CD4-positive, CD25-positive, alpha-beta regulatory T cell (primary cell): ENCODE data around the gene VWA8. TPM values are rescaled to one million over a fixed set of nuclear protein-coding genes. Genes with fewer than 3 reads are reported as not detected.
"Not testable (repeated sequence)": the region's sequence is repeated elsewhere in the genome, so short reads cannot be mapped to it uniquely, and the experiment has no call there.

ENCODE experiments used
- ATAC-seq, 2 donors: fragments of 150-1000 bp; cut with Tn5 transposase; one replicate each; pipeline ENCODE4 v1.10.0; 2021; ENCODE audit warnings: low read depth in 2 of 2, moderate number of reproducible peaks in 2 of 2, moderate library complexity in 1 of 2
- DNase-seq, 3 donors: peaks; one replicate each; pipeline versions ENCODE4 v3.0.0 to v3.0.0-alpha.2; 2012 to 2022; ENCODE audit warnings: mixed read lengths in 1 of 3
- H3K27ac ChIP-seq: one replicate; pipeline ENCODE4 v1.7.0; 2013; ENCODE audit warnings: mild to moderate bottlenecking, low read length; ENCODE audit not compliant: insufficient read depth, poor library complexity, severe bottlenecking
- H3K27me3 ChIP-seq: one replicate; pipeline ENCODE4 v1.7.0; 2013; ENCODE audit warnings: low read length; ENCODE audit not compliant: control insufficient read depth, insufficient read depth
- H3K36me3 ChIP-seq: one replicate; pipeline ENCODE4 v1.7.0; 2013; ENCODE audit warnings: mild to moderate bottlenecking, low read length, moderate library complexity; ENCODE audit not compliant: control insufficient read depth, insufficient read depth
- H3K4me1 ChIP-seq: 2 replicates; pipeline ENCODE4 v1.7.0; 2013; ENCODE audit warnings: mild to moderate bottlenecking, low read length; ENCODE audit not compliant: insufficient read depth, control insufficient read depth, poor library complexity, severe bottlenecking
- H3K4me3 ChIP-seq: one replicate; pipeline ENCODE4 v1.7.0; 2013; ENCODE audit warnings: low read depth, mild to moderate bottlenecking, low read length, moderate library complexity
- H3K9me3 ChIP-seq, 2 experiments: 1 replicate in 1 of 2; 2 replicates in 1 of 2; pipeline ENCODE4 v1.7.0; 2013; ENCODE audit warnings: low read length in 2 of 2, mild to moderate bottlenecking in 1 of 2, moderate library complexity in 1 of 2; ENCODE audit not compliant: control insufficient read depth in 2 of 2
- H3K27ac Mint-ChIP-seq, 3 donors: one replicate each; pipeline ENCODE4 v1.8.0; 2020 to 2022; ENCODE audit warnings: mild to moderate bottlenecking in 3 of 3, mixed read lengths in 3 of 3, moderate library complexity in 2 of 3
- H3K27me3 Mint-ChIP-seq: one replicate; pipeline ENCODE4 v1.8.0; 2022; ENCODE audit warnings: mild to moderate bottlenecking, mixed read lengths
- H3K36me3 Mint-ChIP-seq: one replicate; pipeline ENCODE4 v1.8.0; 2020; ENCODE audit warnings: mixed read lengths
- H3K4me1 Mint-ChIP-seq, 4 donors: one replicate each; pipeline ENCODE4 v1.8.0; 2020 to 2022; ENCODE audit warnings: mixed read lengths in 4 of 4, mild to moderate bottlenecking in 1 of 4
- H3K4me3 Mint-ChIP-seq, 4 donors: one replicate each; pipeline ENCODE4 v1.8.0; 2020 to 2022; ENCODE audit warnings: mild to moderate bottlenecking in 4 of 4, mixed read lengths in 4 of 4, moderate library complexity in 3 of 4
- H3K9me3 Mint-ChIP-seq, 7 donors: one replicate each; pipeline ENCODE4 v1.8.0; 2020 to 2022; ENCODE audit warnings: mixed read lengths in 7 of 7, mild to moderate bottlenecking in 3 of 7, moderate library complexity in 2 of 7
- polyA plus RNA-seq, 4 donors: library from polyadenylated mRNA; unstranded; fragments of 300-500 nt; fragmentation: Illumina TruSeq; gene quantifications; one replicate each; pipeline ENCODE4 v1.2.3, GENCODE V29; 2021
- total RNA-seq: library from RNA; stranded (reverse); gene quantifications from one replicate; pipeline ENCODE4 v1.2.3, GENCODE V29; 2022

VWA8 gene
- total and polyA plus RNA-seq, 5 donors from 2014 or later, result 4.0 to 22.8 (median 4.5) TPM

DNA sequence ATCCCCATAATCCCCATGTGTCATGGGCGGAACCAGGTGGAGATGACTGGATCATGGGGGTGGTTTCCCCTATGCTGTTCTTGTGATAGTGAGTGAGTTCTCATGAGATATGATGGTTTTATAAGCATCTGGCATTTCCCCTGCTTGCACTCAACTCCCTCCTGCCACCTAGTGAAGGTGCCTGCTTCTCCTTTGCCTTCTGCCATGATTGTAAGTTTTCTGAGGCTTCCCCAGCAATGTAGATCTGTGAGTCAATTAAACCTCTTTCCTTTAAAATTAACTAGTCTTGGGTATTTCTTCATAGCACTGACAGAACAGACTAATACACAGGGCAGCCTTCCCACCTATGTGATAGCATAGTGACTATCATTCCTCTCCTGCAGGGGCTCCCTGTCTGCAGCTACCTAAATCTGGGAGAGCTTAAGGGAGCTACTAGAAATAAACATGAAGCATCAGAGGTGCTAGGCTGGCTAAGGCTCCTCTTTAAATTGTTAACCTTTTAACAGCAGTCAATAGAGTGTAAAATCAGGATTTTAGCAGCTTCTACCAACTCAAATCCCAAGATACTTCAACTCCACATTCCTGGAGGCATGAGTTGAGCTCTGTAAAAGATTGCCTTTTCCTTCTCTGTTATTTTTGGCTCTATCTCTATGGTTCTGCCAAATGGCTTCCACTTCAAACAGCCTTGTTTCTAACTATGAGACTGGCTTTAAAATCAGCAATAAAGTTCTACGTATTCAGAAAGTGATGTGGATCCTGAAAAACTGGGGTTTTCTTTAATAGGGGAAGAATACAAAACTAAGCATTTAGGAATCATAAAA, 112.3 kb downstream of the VWA8 start:
- H3K27me3 Mint-ChIP-seq, result no peaks in the 10 kb centered on the region
- DNase-seq, result no peak
- H3K27ac Mint-ChIP-seq, result peak overlapping the region in 1 of 3 donors; percentile 67

DNA sequence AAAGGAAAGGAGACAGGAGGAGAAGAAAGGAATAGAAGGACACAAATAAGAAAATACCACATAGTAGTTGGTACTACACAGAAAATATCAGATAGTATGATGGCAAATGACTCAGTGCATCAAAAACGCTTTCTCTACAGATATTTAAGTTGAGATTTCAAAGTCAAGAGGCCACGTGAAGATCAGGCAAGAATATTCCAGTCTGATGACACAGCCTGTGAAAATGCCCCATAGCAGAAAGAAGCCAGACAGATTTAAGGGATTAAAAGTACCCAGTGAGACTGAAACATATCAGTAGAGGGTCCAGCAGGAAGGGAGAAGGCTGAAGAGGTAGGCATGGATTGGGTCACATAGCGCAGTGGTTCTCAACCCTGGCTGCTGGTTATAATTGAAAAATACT, 113.7 kb downstream of the VWA8 start:
- Histone ChIP-seq H3K27ac (no peak overlapping the region), H3K9me3 (no peaks in the 10 kb centered on the region), H3K27me3 (no peaks in the 10 kb centered on the region), H3K4me1 (no peaks in the 10 kb centered on the region), H3K4me3 (no peak overlapping the region), H3K36me3 (peaks cover 3% of the 10 kb centered on the region)
- H3K9me3 Mint-ChIP-seq, result peaks cover 0 to 3% (median 0%) of the 10 kb centered on the region in 7 donors
- no peak overlapping the region for H3K27ac Mint-ChIP-seq
- peaks cover 52% of the 10 kb centered on the region for H3K36me3 Mint-ChIP-seq
- H3K4me1 Mint-ChIP-seq, result peaks cover 0 to 7% (median 3%) of the 10 kb centered on the region in 4 donors
- no peak for DNase-seq
- ATAC-seq, result no peak
- H3K27me3 Mint-ChIP-seq, result no peaks in the 10 kb centered on the region
- H3K4me3 Mint-ChIP-seq, result no peak overlapping the region

More for the DNA sequence above, 112.3 kb downstream of the VWA8 start:
- Histone ChIP-seq H3K4me3 (no peak overlapping the region), H3K27ac (no peak overlapping the region), H3K27me3 (no peaks in the 10 kb centered on the region), H3K4me1 (no peaks in the 10 kb centered on the region), H3K9me3 (no peaks in the 10 kb centered on the region), H3K36me3 (peaks cover 3% of the 10 kb centered on the region)
- ATAC-seq, result no peak
- Mint-ChIP-seq H3K4me1 (peaks cover 0 to 7% (median 2%) of the 10 kb centered on the region in 4 donors), H3K4me3 (no peak overlapping the region), H3K9me3 (peaks cover 0 to 6% (median 0%) of the 10 kb centered on the region in 7 donors), H3K36me3 (peaks cover 57% of the 10 kb centered on the region)

DNA sequence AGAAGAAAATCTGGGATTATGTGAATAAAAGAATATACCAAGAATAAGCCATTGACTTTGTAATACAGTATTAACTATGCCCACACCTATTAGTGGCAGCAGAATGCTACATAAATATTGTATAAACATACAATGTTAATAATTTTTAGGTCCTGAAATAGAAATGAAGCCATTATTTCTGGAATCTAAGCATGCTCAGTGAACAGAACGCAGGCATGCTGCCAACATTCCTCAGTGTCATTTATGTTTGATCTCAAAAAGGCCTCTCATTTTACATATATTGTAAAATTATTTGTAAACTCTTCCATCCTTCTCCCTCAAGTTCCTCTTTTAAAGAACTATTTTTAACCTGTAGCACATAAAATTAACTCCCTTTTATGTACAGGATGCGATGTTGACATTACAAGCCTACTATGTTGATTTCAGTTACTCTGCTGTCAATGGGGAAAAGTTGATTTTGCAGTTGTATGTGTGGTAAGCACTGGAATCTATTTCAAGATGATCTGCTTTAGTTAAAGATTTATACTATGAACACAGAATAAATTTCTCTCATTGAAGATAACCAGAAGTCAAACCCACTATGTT, 118.8 kb downstream of the VWA8 start:
- H3K4me3 Mint-ChIP-seq, result no peak overlapping the region
- Histone ChIP-seq H3K36me3 (no peaks in the 10 kb centered on the region), H3K4me1 (no peaks in the 10 kb centered on the region), H3K9me3 (no peaks in the 10 kb centered on the region), H3K27me3 (no peaks in the 10 kb centered on the region), H3K4me3 (no peak overlapping the region), H3K27ac (no peak overlapping the region)
- H3K36me3 Mint-ChIP-seq, result peaks cover 45% of the 10 kb centered on the region
- no peaks in the 10 kb centered on the region for H3K27me3 Mint-ChIP-seq
- peaks cover 0 to 5% (median 0%) of the 10 kb centered on the region in 7 donors for H3K9me3 Mint-ChIP-seq
- ATAC-seq (no peak), DNase-seq (no peak)
- H3K27ac Mint-ChIP-seq, result no peak overlapping the region
- peaks cover 0 to 15% (median 8%) of the 10 kb centered on the region in 4 donors for H3K4me1 Mint-ChIP-seq

DNA sequence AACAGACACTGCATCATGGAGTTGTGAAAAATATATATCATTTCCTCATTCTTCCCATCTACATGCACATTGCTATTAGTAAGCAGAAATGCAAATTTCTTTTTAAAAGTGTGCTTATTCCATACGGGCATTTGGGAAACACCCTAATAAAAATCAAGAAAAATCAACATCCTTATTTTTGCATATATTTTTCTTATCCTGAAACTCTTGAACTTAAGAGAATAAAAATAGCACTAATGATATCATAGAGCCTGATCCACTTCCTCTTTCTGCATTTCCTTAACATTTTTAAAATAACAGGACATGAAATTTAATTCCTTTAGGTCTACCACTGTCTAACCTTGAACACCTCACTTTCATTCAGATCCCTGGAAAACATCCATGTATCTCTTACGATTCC, 123.3 kb downstream of the VWA8 start:
- no peak overlapping the region for H3K4me3 ChIP-seq
- H3K4me3 Mint-ChIP-seq, result no peak overlapping the region
- peaks cover 0 to 9% (median 6%) of the 10 kb centered on the region in 4 donors for H3K4me1 Mint-ChIP-seq
- no peaks in the 10 kb centered on the region for H3K27me3 ChIP-seq
- peaks cover 6% of the 10 kb centered on the region for H3K36me3 ChIP-seq
- no peaks in the 10 kb centered on the region for H3K9me3 ChIP-seq
- H3K4me1 ChIP-seq, result no peaks in the 10 kb centered on the region
- H3K36me3 Mint-ChIP-seq, result peaks cover 39% of the 10 kb centered on the region
- H3K27me3 Mint-ChIP-seq, result no peaks in the 10 kb centered on the region
- H3K9me3 Mint-ChIP-seq, result peaks cover 0 to 3% (median 0%) of the 10 kb centered on the region in 7 donors
- ATAC-seq (no peak), DNase-seq (no peak)
- no peak overlapping the region for H3K27ac ChIP-seq
- H3K27ac Mint-ChIP-seq, result no peak overlapping the region

DNA sequence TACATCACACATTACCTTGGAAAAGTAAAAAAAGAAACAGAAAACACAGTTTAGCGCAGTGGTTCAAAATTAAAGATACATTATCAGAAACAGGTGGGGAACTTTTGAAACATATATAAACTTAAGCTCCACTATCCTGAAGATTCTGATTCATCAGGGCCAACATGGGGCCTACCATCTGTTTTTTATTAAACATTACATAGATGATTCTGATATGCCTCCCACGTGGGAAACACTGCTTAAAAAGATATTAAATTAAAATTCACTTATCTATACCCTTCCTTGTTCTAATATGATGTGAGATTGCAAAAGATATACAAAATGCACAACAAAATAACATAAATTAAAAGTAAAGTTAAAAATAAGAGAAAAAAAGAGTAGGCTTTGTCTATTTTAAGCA, 125.0 kb downstream of the VWA8 start:
- peaks cover 51% of the 10 kb centered on the region for H3K36me3 Mint-ChIP-seq
- H3K27me3 ChIP-seq, result no peaks in the 10 kb centered on the region
- no peak overlapping the region for H3K4me3 ChIP-seq
- DNase-seq (no peak), ATAC-seq (no peak)
- no peak overlapping the region for H3K27ac Mint-ChIP-seq
- H3K9me3 Mint-ChIP-seq, result peaks cover 0 to 3% (median 0%) of the 10 kb centered on the region in 7 donors
- H3K4me1 Mint-ChIP-seq, result peaks cover 0 to 9% (median 6%) of the 10 kb centered on the region in 4 donors
- no peak overlapping the region for H3K27ac ChIP-seq
- no peak overlapping the region for H3K4me3 Mint-ChIP-seq
- H3K27me3 Mint-ChIP-seq, result no peaks in the 10 kb centered on the region
- no peaks in the 10 kb centered on the region for H3K9me3 ChIP-seq
- H3K4me1 ChIP-seq, result no peaks in the 10 kb centered on the region
- peaks cover 9% of the 10 kb centered on the region for H3K36me3 ChIP-seq

DNA sequence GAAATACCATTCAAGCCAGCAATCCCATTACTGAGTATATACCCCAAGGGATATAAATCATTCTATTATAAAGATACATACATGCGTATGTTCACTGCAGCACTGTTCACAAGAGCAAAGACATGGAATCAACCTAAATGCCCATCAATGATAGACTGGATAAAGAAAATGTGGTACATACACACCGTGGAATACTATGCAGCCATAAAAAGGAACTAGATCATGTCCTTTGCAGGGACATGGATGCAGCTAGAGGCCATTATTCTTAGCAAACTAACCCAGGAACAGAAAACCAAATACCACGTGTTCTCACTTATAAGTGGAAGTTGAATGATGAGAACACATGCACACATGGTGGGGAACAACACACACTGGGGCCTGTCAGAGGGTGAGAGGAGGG, 126.2 kb downstream of the VWA8 start:
- H3K4me1 ChIP-seq, H3K4me3 Mint-ChIP-seq, H3K36me3 ChIP-seq, ATAC-seq, H3K4me1 Mint-ChIP-seq, H3K27me3 Mint-ChIP-seq, H3K27me3 ChIP-seq, H3K9me3 ChIP-seq, H3K27ac ChIP-seq, H3K27ac Mint-ChIP-seq, H3K4me3 ChIP-seq, DNase-seq, H3K9me3 Mint-ChIP-seq: not testable (repeated sequence)
- peaks cover 48% of the 10 kb centered on the region for H3K36me3 Mint-ChIP-seq

DNA sequence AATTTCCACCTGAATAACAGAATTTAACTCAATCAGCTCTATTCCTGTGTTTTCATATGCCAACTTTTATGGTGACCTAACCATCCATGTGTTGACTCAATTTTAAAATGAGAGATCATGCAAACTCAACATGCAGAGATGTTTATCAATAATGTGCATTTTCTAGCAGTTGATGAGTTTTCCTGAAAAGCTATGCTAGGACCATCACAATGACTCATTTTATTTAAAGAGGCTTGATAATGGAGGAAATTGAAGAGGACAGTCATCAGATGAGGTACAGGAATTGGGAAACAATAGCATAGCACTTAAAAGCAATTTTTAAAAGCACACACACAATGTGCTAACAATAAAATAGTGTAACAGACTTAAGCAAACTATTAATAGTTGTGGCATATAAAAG, 127.1 kb downstream of the VWA8 start:
- Histone ChIP-seq H3K4me1 (no peaks in the 10 kb centered on the region), H3K27me3 (no peaks in the 10 kb centered on the region), H3K36me3 (peaks cover 9% of the 10 kb centered on the region), H3K4me3 (no peak overlapping the region), H3K27ac (no peak overlapping the region), H3K9me3 (no peaks in the 10 kb centered on the region)
- peak overlapping the region in 1 of 3 donors; percentile 50 for H3K27ac Mint-ChIP-seq
- DNase-seq (no peak), ATAC-seq (no peak)
- peaks cover 47% of the 10 kb centered on the region for H3K36me3 Mint-ChIP-seq
- peaks cover 0 to 4% (median 1%) of the 10 kb centered on the region in 4 donors for H3K4me1 Mint-ChIP-seq
- H3K9me3 Mint-ChIP-seq, result peaks cover 0 to 3% (median 0%) of the 10 kb centered on the region in 7 donors
- H3K27me3 Mint-ChIP-seq, result no peaks in the 10 kb centered on the region
- H3K4me3 Mint-ChIP-seq, result no peak overlapping the region
